Adrenal gland (tissue), 5 donors: ENCODE measurements around the gene IL17RA.

Experiments
- POLR2A ChIP-seq, 2 donors: fragments of 450-650 bp; IDR thresholded peaks; one replicate each; pipeline ENCODE4 v1.6.1; 2017; ENCODE audit warnings: antibody characterized with exemption in 2 of 2, mild to moderate bottlenecking in 2 of 2, moderate library complexity in 1 of 2
- TF ChIP-seq, protein P1 (sequence below), 6 experiments: fragments of 450-650 bp in 4 of 6; fragments of 200-600 bp in 2 of 6; sonication (generic) in 1 of 6; IDR thresholded peaks; 1 replicate in 5 of 6; 2 replicates in 1 of 6; pipeline versions ENCODE4 v1.5.1 to v1.8.0; 2016 to 2021; ENCODE audit warnings: antibody characterized with exemption in 6 of 6, mild to moderate bottlenecking in 2 of 6, moderate library complexity in 1 of 6
- donor health status: DM: no; HTN: no; CAD: no.

DNA sequence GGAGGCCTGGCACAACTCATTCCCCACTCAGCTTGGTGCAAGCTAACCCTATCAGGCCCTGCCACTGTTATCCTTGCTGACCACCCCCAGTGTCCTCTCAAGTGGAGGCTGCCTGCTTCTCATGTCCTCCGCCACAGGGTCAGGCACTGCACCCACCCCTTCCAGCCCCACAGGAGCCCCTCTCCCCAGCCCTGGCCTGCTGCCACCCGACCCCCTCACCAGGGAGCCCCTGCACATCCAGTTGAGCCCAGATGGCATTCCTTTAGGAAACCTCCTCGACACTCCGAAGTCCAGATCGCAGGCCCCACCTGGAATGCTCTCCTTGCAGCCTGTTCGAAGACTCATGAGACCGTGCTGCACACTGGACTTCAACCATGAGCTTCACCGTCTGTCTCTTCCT lies 28.0 kb upstream of the IL17RA start:
- TF ChIP-seq POLR2A (IDR thresholded peaks at IDR 0.05), result no peak
- TF ChIP-seq, protein P1, sequence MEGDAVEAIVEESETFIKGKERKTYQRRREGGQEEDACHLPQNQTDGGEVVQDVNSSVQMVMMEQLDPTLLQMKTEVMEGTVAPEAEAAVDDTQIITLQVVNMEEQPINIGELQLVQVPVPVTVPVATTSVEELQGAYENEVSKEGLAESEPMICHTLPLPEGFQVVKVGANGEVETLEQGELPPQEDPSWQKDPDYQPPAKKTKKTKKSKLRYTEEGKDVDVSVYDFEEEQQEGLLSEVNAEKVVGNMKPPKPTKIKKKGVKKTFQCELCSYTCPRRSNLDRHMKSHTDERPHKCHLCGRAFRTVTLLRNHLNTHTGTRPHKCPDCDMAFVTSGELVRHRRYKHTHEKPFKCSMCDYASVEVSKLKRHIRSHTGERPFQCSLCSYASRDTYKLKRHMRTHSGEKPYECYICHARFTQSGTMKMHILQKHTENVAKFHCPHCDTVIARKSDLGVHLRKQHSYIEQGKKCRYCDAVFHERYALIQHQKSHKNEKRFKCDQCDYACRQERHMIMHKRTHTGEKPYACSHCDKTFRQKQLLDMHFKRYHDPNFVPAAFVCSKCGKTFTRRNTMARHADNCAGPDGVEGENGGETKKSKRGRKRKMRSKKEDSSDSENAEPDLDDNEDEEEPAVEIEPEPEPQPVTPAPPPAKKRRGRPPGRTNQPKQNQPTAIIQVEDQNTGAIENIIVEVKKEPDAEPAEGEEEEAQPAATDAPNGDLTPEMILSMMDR (IDR thresholded peaks at IDR 0.05), result no peak
